ENCODE results near the gene ZNF587B. TPM values are rescaled to one million over a fixed set of nuclear protein-coding genes. Genes with fewer than 3 reads are reported as not detected.
"Not testable (repeated sequence)": the region's sequence is repeated elsewhere in the genome, so short reads cannot be mapped to it uniquely, and the experiment has no call there.

The ZNF587B gene
- total and polyA plus RNA-seq, 10 of the 15 experiments (the other 5 are each of a cell fraction or from before 2014, with no cell fraction given), result 4.1 to 33.9 (median 15.2) TPM

GRCh38 chr19:57823155-57823554, 6.9 kb upstream of the ZNF587B start:
- CTCF ChIA-PET, result interaction anchor here (1.1 kb wide), 1 partner anchor 273 kb away, joined by 3 read pairs; no protein-coding TSS in a partner anchor
- FAIRE-seq; H2AFZ ChIP-seq (ENCODE audit: control insufficient read depth, low read depth, low read length); H4K20me1 ChIP-seq (ENCODE audit: control insufficient read depth, insufficient read depth); intact Hi-C loops (cut with micrococcal nuclease; ENCODE audit: unreplicated experiment); H3K4me2 ChIP-seq (ENCODE audit: control insufficient read depth, insufficient read depth); H3K4me3 ChIP-seq; ATAC-seq; POLR2A ChIA-PET; DNase-seq (ENCODE audit: low read depth, low spot score); H3K9ac ChIP-seq (ENCODE audit: control insufficient read depth, insufficient read depth, low read length); H3K4me1 ChIP-seq (ENCODE audit: control insufficient read depth, insufficient read depth, low read length); SMC1A ChIA-PET (ENCODE audit: uncharacterized antibody, unreplicated experiment); BruUV-seq (replicated peaks); H3K9me3 ChIP-seq (replicated peaks; ENCODE audit: control insufficient read depth, insufficient read depth, low read length); RAD21 ChIA-PET (ENCODE audit: unreplicated experiment); H3K27me3 ChIP-seq (replicated peaks in 1 of 2; ENCODE audit: control insufficient read depth in 2 of 2, insufficient read depth in 2 of 2, low read length in 1 of 2); H3K27ac ChIP-seq (ENCODE audit: control insufficient read depth, insufficient read depth): not testable (repeated sequence)
- in situ Hi-C loops (cut with MboI), result loop anchor here (25.0 kb wide), 1 partner anchor 1686 kb away; the partner anchor contains the start of gene ZNF444
- Histone ChIP-seq H3K36me3 (ENCODE audit: control insufficient read depth in 2 of 2, insufficient read depth in 2 of 2, low read length in 1 of 2) (peaks cover 0 to 11% of the 10 kb centered on the region in 2 experiments; a peak in 2 of 4 replicates), H3K79me2 (ENCODE audit: control insufficient read depth, insufficient read depth, low read length) (peaks cover 43% of the 10 kb centered on the region)
- WGBS (ENCODE audit: insufficient coverage, insufficient replicate concordance, low lambda C conversion rate, missing lambda C conversion rate), result 100% methylated on average over 2 of the region's 2 CpGs

- CTCF ChIA-PET; intact Hi-C loops (cut with micrococcal nuclease; ENCODE audit: unreplicated experiment): not testable (repeated sequence)
- peaks cover 43% of the 10 kb centered on the region for H3K79me2 ChIP-seq (ENCODE audit: control insufficient read depth, insufficient read depth, low read length)
Observed at GRCh38 chr19:57823608-57824007, 6.5 kb upstream of the ZNF587B start.

More at GRCh38 chr19:57823608-57824007, 6.5 kb upstream of the ZNF587B start:
- H3K4me2 ChIP-seq (ENCODE audit: control insufficient read depth, insufficient read depth); H3K4me1 ChIP-seq (ENCODE audit: control insufficient read depth, insufficient read depth, low read length); H3K27me3 ChIP-seq (replicated peaks in 1 of 2; ENCODE audit: control insufficient read depth in 2 of 2, insufficient read depth in 2 of 2, low read length in 1 of 2); RAD21 ChIA-PET (ENCODE audit: unreplicated experiment); FAIRE-seq; H3K9me3 ChIP-seq (replicated peaks; ENCODE audit: control insufficient read depth, insufficient read depth, low read length); H3K9ac ChIP-seq (ENCODE audit: control insufficient read depth, insufficient read depth, low read length); H4K20me1 ChIP-seq (ENCODE audit: control insufficient read depth, insufficient read depth); H3K27ac ChIP-seq (ENCODE audit: control insufficient read depth, insufficient read depth); H3K4me3 ChIP-seq; DNase-seq (ENCODE audit: low read depth, low spot score); BruUV-seq (replicated peaks); POLR2A ChIA-PET; H2AFZ ChIP-seq (ENCODE audit: control insufficient read depth, low read depth, low read length); SMC1A ChIA-PET (ENCODE audit: uncharacterized antibody, unreplicated experiment); ATAC-seq: not testable (repeated sequence)
- WGBS (ENCODE audit: insufficient coverage, insufficient replicate concordance, low lambda C conversion rate, missing lambda C conversion rate), result 66% methylated on average over 4 of the region's 4 CpGs
- in situ Hi-C loops (cut with MboI), result loop anchor here (25.0 kb wide), 1 partner anchor 1686 kb away; the partner anchor contains the start of gene ZNF444
- peaks cover 0 to 11% of the 10 kb centered on the region in 2 experiments; a peak in 2 of 4 replicates for H3K36me3 ChIP-seq (ENCODE audit: control insufficient read depth in 2 of 2, insufficient read depth in 2 of 2, low read length in 1 of 2)

Measured in GM12878 (cell line).